ENCODE results near the gene MCEMP1. TPM values are rescaled to one million over a fixed set of nuclear protein-coding genes. Genes with fewer than 3 reads are reported as not detected.

Gene MCEMP1
- total RNA-seq, 1 experiment from 2014 or later, result not detected

GRCh38 chr19:7706188-7706954, 29.5 kb downstream of the MCEMP1 start:
- no peak for DNase-seq
- Mint-ChIP-seq H3K27me3 (ENCODE audit: unreplicated experiment) (peaks cover 79% of the 10 kb centered on the region), H3K27ac (ENCODE audit: unreplicated experiment) (no peak overlapping the region), H3K4me3 (ENCODE audit: low read depth, unreplicated experiment) (no peak overlapping the region), H3K36me3 (ENCODE audit: insufficient read depth, unreplicated experiment) (no peaks in the 10 kb centered on the region), H3K4me1 (ENCODE audit: low read depth, unreplicated experiment) (no peaks in the 10 kb centered on the region), H3K9me3 (ENCODE audit: low read depth, unreplicated experiment) (no peaks in the 10 kb centered on the region)
- no peak for TF ChIP-seq CTCF (IDR thresholded peaks at IDR 0.05; ENCODE audit: unreplicated experiment)
- BruUV-seq (replicated peaks), result no TSS peak
- intact Hi-C loops (cut with micrococcal nuclease; ENCODE audit: unreplicated experiment), result no loop called here
- CTCF ChIA-PET, result no interaction called here

- no peaks in the 10 kb centered on the region for H3K36me3 Mint-ChIP-seq (ENCODE audit: insufficient read depth, unreplicated experiment)
- CTCF ChIA-PET, result no interaction called here
- H3K27me3 Mint-ChIP-seq (ENCODE audit: unreplicated experiment), result peaks cover 76% of the 10 kb centered on the region
These were observed 30.1 kb downstream of the MCEMP1 start for GRCh38 chr19:7706955-7707456.

GRCh38 chr19:7709932-7710460, 33.1 kb downstream of the MCEMP1 start:
- intact Hi-C loops (cut with micrococcal nuclease; ENCODE audit: unreplicated experiment), result no loop called here
- H3K4me3 Mint-ChIP-seq (ENCODE audit: low read depth, unreplicated experiment), result no peak overlapping the region
- peaks cover 50% of the 10 kb centered on the region for H3K27me3 Mint-ChIP-seq (ENCODE audit: unreplicated experiment)
- DNase-seq, result no peak
- CTCF ChIA-PET, result interaction anchor here (0.6 kb wide), 1 partner anchor 142 kb away, joined by 3 read pairs; no protein-coding TSS in a partner anchor
- no peaks in the 10 kb centered on the region for H3K36me3 Mint-ChIP-seq (ENCODE audit: insufficient read depth, unreplicated experiment)
- H3K9me3 Mint-ChIP-seq (ENCODE audit: low read depth, unreplicated experiment), result no peaks in the 10 kb centered on the region
- H3K4me1 Mint-ChIP-seq (ENCODE audit: low read depth, unreplicated experiment), result no peaks in the 10 kb centered on the region
- no peak for TF ChIP-seq CTCF (IDR thresholded peaks at IDR 0.05; ENCODE audit: unreplicated experiment)
- no TSS peak for BruUV-seq (replicated peaks)
- H3K27ac Mint-ChIP-seq (ENCODE audit: unreplicated experiment), result no peak overlapping the region

More at GRCh38 chr19:7706955-7707456, 30.1 kb downstream of the MCEMP1 start:
- DNase-seq, result no peak
- no peaks in the 10 kb centered on the region for H3K4me1 Mint-ChIP-seq (ENCODE audit: low read depth, unreplicated experiment)
- no peak for TF ChIP-seq CTCF (IDR thresholded peaks at IDR 0.05; ENCODE audit: unreplicated experiment)
- no peaks in the 10 kb centered on the region for H3K9me3 Mint-ChIP-seq (ENCODE audit: low read depth, unreplicated experiment)
- intact Hi-C loops (cut with micrococcal nuclease; ENCODE audit: unreplicated experiment), result no loop called here
- no peak overlapping the region for H3K4me3 Mint-ChIP-seq (ENCODE audit: low read depth, unreplicated experiment)
- H3K27ac Mint-ChIP-seq (ENCODE audit: unreplicated experiment), result no peak overlapping the region
- no TSS peak for BruUV-seq (replicated peaks)

- no peak overlapping the region for H3K27ac Mint-ChIP-seq (ENCODE audit: unreplicated experiment)
- no peak for TF ChIP-seq CTCF (IDR thresholded peaks at IDR 0.05; ENCODE audit: unreplicated experiment)
- H3K4me3 Mint-ChIP-seq (ENCODE audit: low read depth, unreplicated experiment), result no peak overlapping the region
- peaks cover 45% of the 10 kb centered on the region for H3K27me3 Mint-ChIP-seq (ENCODE audit: unreplicated experiment)
- no peaks in the 10 kb centered on the region for H3K9me3 Mint-ChIP-seq (ENCODE audit: low read depth, unreplicated experiment)
- BruUV-seq (replicated peaks), result no TSS peak
- intact Hi-C loops (cut with micrococcal nuclease; ENCODE audit: unreplicated experiment), result no loop called here
- H3K4me1 Mint-ChIP-seq (ENCODE audit: low read depth, unreplicated experiment), result no peaks in the 10 kb centered on the region
- CTCF ChIA-PET, result no interaction called here
- no peak for DNase-seq
- no peaks in the 10 kb centered on the region for H3K36me3 Mint-ChIP-seq (ENCODE audit: insufficient read depth, unreplicated experiment)
These were observed 33.7 kb downstream of the MCEMP1 start for GRCh38 chr19:7710616-7711015.
